ENCODE results near the gene PDE8A. TPM values are rescaled to one million over a fixed set of nuclear protein-coding genes. Genes with fewer than 3 reads are reported as not detected.

The PDE8A gene
- total and polyA plus RNA-seq, 2 of the 13 experiments (the other 11 are each of a cell fraction or from before 2014, with no cell fraction given), result 26.3 to 48.5 TPM

DNA sequence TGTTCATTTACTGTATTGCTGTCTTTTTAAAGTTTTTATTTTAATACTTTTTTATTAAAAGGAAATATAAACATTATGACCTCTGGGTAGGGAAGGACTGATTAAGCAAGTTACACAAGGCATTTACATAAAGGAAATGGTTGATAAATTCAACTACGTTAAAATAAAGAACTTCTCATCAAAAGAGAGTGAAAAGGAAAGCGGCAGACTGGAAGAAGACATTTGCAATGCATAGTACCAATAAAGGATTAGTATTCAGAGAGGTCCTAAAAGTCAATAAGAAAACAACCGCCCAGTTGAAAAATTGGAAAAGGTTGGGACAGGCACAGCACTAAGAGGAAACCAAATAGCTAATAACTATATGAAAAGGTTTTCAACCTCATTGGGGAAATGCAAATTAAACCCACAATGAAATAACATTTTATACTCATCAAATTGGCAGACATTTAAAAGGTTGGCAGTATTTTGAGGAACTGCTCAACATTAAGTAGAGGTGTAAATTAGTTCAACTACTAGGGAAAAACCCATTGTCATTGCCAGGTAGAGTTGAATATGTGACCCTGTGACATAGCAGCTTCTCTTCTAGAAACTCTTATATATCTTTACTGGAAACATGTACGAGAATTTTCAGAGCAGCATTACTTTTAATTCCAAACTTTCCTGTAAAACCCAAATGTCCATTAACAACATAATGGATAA lies 9.5 kb downstream of the PDE8A start (continued):
- TF ChIP-seq, protein P1, sequence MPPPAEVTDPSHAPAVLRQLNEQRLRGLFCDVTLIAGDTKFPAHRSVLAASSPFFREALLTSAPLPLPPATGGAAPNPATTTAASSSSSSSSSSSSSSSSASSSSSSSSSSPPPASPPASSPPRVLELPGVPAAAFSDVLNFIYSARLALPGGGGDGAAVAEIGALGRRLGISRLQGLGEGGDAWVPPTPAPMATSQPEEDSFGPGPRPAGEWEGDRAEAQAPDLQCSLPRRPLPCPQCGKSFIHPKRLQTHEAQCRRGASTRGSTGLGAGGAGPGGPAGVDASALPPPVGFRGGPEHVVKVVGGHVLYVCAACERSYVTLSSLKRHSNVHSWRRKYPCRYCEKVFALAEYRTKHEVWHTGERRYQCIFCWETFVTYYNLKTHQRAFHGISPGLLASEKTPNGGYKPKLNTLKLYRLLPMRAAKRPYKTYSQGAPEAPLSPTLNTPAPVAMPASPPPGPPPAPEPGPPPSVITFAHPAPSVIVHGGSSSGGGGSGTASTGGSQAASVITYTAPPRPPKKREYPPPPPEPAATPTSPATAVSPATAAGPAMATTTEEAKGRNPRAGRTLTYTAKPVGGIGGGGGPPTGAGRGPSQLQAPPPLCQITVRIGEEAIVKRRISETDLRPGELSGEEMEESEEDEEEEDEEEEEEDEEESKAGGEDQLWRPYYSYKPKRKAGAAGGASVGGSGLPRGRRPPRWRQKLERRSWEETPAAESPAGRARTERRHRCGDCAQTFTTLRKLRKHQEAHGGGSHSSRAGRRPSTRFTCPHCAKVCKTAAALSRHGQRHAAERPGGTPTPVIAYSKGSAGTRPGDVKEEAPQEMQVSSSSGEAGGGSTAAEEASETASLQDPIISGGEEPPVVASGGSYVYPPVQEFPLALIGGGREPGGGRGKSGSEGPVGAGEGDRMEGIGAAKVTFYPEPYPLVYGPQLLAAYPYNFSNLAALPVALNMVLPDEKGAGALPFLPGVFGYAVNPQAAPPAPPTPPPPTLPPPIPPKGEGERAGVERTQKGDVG (CRISPR knock-in tag; IDR thresholded peaks at IDR 0.05; ENCODE audit: borderline replicate concordance), result no peak
- TF ChIP-seq ZNF24 (IDR thresholded peaks at IDR 0.05) (no peak), NFRKB (IDR thresholded peaks at IDR 0.05) (no peak), HNRNPUL1 (IDR thresholded peaks at IDR 0.05; ENCODE audit: low read depth, low read length) (no peak)
- TF ChIP-seq, protein P2, sequence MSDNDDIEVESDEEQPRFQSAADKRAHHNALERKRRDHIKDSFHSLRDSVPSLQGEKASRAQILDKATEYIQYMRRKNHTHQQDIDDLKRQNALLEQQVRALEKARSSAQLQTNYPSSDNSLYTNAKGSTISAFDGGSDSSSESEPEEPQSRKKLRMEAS (IDR thresholded peaks at IDR 0.05), result no peak
- TF ChIP-seq, protein P3, sequence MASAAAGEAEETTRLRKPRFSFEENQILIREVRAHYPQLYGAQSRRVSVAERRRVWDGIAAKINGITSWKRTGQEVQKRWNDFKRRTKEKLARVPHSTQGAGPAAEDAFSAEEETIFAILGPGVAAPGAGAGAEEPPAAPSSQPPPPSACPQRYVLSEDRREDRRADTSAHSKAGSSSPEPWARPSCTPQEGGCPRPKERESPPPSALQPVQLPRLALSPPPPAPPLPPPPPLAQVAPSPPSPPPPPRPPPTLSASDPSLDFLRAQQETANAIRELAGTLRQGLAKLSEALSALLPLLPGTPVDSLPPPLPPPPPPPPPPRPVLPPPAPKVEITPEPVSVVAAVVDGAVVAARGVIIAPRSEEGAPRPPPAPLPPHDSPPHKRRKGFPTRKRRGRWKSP (CRISPR knock-in tag; IDR thresholded peaks at IDR 0.05), result no peak
- TF ChIP-seq, protein P4, sequence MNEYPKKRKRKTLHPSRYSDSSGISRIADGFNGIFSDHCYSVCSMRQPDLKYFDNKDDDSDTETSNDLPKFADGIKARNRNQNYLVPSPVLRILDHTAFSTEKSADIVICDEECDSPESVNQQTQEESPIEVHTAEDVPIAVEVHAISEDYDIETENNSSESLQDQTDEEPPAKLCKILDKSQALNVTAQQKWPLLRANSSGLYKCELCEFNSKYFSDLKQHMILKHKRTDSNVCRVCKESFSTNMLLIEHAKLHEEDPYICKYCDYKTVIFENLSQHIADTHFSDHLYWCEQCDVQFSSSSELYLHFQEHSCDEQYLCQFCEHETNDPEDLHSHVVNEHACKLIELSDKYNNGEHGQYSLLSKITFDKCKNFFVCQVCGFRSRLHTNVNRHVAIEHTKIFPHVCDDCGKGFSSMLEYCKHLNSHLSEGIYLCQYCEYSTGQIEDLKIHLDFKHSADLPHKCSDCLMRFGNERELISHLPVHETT (CRISPR knock-in tag; conservative IDR thresholded peaks at IDR 0.05), result no peak
